ENCODE measurements around the gene SLCO1A2. TPM values are rescaled to one million over a fixed set of nuclear protein-coding genes. Genes with fewer than 3 reads are reported as not detected.
"Not testable (repeated sequence)": the region's sequence is repeated elsewhere in the genome, so short reads cannot be mapped to it uniquely, and the experiment has no call there.

SLCO1A2 gene
- not detected for polyA plus RNA-seq (2012; ENCODE audit: insufficient read depth, insufficient read length, low read depth)

DNA sequence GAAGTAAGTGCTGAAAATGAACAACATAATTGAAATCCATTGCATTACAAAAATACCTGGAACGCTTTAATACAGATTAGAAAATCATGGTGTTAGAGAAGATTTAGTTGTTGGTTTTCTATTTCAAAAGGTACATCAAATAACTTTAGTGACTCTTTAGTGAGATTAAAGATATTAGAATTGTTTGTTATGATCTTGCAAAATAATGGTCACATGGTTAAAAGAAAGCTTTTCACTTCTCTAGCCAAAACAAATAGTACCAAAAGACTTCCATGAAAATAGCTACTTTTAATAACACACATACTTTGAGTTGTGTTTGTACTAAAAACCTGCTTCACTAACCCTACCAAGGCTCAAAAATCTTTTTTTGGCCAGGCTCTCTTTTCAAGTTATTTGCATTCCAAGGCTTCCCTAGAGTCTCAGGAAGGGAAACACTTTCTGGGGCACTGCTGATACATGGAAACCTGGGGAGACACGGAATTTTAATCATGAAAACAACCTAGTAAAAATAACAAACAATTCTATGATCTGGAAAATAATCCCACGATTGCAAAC lies at the start of gene SLCO1A2:
Gene SLCO1A2 (minus strand): TSS at position 147 of the 555 bp plus-strand sequence. CDS start 270 bp downstream, outside the sequence.
- Histone ChIP-seq H3K9me3 (no peaks in the 10 kb centered on the region), H3K27me3 (no peaks in the 10 kb centered on the region), H3K36me3 (no peaks in the 10 kb centered on the region), H3K4me3 (ENCODE audit: low read depth, low read length) (no peak within 1 kb of the TSS), H3K4me1 (no peaks in the 10 kb centered on the region)
- DNase-seq = no peak
- TF ChIP-seq, protein P1, sequence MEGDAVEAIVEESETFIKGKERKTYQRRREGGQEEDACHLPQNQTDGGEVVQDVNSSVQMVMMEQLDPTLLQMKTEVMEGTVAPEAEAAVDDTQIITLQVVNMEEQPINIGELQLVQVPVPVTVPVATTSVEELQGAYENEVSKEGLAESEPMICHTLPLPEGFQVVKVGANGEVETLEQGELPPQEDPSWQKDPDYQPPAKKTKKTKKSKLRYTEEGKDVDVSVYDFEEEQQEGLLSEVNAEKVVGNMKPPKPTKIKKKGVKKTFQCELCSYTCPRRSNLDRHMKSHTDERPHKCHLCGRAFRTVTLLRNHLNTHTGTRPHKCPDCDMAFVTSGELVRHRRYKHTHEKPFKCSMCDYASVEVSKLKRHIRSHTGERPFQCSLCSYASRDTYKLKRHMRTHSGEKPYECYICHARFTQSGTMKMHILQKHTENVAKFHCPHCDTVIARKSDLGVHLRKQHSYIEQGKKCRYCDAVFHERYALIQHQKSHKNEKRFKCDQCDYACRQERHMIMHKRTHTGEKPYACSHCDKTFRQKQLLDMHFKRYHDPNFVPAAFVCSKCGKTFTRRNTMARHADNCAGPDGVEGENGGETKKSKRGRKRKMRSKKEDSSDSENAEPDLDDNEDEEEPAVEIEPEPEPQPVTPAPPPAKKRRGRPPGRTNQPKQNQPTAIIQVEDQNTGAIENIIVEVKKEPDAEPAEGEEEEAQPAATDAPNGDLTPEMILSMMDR (IDR thresholded peaks at IDR 0.05; ENCODE audit: low read depth, low read length) = no peak

- Histone ChIP-seq H3K4me1 (no peaks in the 10 kb centered on the region), H3K9me3 (no peaks in the 10 kb centered on the region), H3K36me3 (no peaks in the 10 kb centered on the region), H3K4me3 (ENCODE audit: low read depth, low read length) (no peak overlapping the region), H3K27me3 (peaks cover 11% of the 10 kb centered on the region)
- DNase-seq = no peak
- TF ChIP-seq, protein P1 (IDR thresholded peaks at IDR 0.05; ENCODE audit: low read depth, low read length) = no peak
Measured at GRCh38 chr12:21384261-21384660, 49.5 kb upstream of the SLCO1A2 start.

GRCh38 chr12:21381320-21381719 lies 46.6 kb upstream of the SLCO1A2 start:
- H3K9me3 ChIP-seq; H3K4me1 ChIP-seq; DNase-seq; H3K36me3 ChIP-seq; H3K4me3 ChIP-seq (ENCODE audit: low read depth, low read length): not testable (repeated sequence)
- peaks cover 11% of the 10 kb centered on the region for H3K27me3 ChIP-seq

GRCh38 chr12:21379218-21379617 lies 44.5 kb upstream of the SLCO1A2 start:
- Histone ChIP-seq H3K4me1 (no peaks in the 10 kb centered on the region), H3K36me3 (no peaks in the 10 kb centered on the region), H3K4me3 (ENCODE audit: low read depth, low read length) (no peak overlapping the region), H3K27me3 (peaks cover 10% of the 10 kb centered on the region), H3K9me3 (no peaks in the 10 kb centered on the region)
- no peak for DNase-seq
- TF ChIP-seq, protein P1 (IDR thresholded peaks at IDR 0.05; ENCODE audit: low read depth, low read length) = no peak

- H3K9me3 ChIP-seq = no peaks in the 10 kb centered on the region
- H3K36me3 ChIP-seq = no peaks in the 10 kb centered on the region
- H3K4me3 ChIP-seq (ENCODE audit: low read depth, low read length) = no peak within 1 kb of the TSS
- H3K27me3 ChIP-seq = no peaks in the 10 kb centered on the region
- no peaks in the 10 kb centered on the region for H3K4me1 ChIP-seq
- TF ChIP-seq, protein P1 (IDR thresholded peaks at IDR 0.05; ENCODE audit: low read depth, low read length) = no peak
- DNase-seq = no peak
Measured at GRCh38 chr12:21372602-21373001, 37.9 kb upstream of the SLCO1A2 start, which contains the start of gene IAPP. Gene IAPP, plus strand, starts transcription at chr12:21372902. Its CDS starts 450 bp downstream, at chr12:21373352.

DNA sequence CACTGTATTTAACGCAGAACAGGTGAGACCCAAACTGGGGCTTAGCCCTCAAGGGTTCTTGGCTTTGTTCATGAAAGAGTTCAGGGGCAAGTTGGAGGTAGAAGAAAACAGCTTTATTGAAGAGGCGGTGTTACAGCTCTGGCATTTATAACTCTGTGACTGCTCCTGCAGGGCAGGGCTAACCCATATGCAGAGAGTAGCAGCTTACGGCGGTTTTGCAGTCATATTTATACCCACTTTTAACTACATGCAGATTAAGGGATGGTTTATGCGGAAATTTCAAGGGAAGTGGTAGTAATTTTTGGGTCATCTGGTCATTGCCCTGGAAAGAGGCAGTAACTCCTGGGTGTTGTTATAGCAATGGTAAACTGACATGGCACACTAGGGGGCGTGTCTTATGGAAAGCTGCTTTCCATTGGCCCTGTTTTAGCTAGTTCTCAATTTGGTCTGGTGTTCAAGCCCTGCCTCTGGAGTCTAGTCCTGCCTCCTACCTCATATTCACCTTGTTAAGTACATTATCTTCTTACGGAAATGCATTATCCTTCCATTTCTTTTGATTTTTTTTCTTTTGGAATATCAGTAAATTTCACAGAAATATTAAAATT lies 36.2 kb upstream of the SLCO1A2 start:
- H3K4me3 ChIP-seq (ENCODE audit: low read depth, low read length) = no peak overlapping the region
- no peaks in the 10 kb centered on the region for H3K36me3 ChIP-seq
- TF ChIP-seq, protein P1 (IDR thresholded peaks at IDR 0.05; ENCODE audit: low read depth, low read length) = peak; percentile 12; the same call in 1 of the 2 replicates
- H3K4me1 ChIP-seq = no peaks in the 10 kb centered on the region
- no peak for DNase-seq
- H3K27me3 ChIP-seq = no peaks in the 10 kb centered on the region
- H3K9me3 ChIP-seq = no peaks in the 10 kb centered on the region

All from BE2C (cell line).